Measurements from ENCODE around the gene OR12D2.

The OR12D2 gene

GRCh38 chr6:29399525-29399924 is 4.1 kb downstream of the OR12D2 start:
- no peak for DNase-seq (ENCODE audit: extremely low read depth, low read depth)
- no peak for TF ChIP-seq CTCF (IDR thresholded peaks at IDR 0.05; ENCODE audit: low read depth, low read length)

GRCh38 chr6:29403801-29404200 is 8.4 kb downstream of the OR12D2 start:
- TF ChIP-seq CTCF (IDR thresholded peaks at IDR 0.05; ENCODE audit: low read depth, low read length) = no peak

GRCh38 chr6:29414588-29414987 is 19.2 kb downstream of the OR12D2 start, which contains the start of gene OR12D1:
OR12D1 (plus strand) TSS chr6:29414928.
- DNase-seq (ENCODE audit: extremely low read depth, low read depth) = no peak
- no peak for TF ChIP-seq CTCF (IDR thresholded peaks at IDR 0.05; ENCODE audit: low read depth, low read length)

More at GRCh38 chr6:29403801-29404200, 8.4 kb downstream of the OR12D2 start:
- no peak for DNase-seq (ENCODE audit: extremely low read depth, low read depth)

GRCh38 chr6:29419516-29419915 is 24.1 kb downstream of the OR12D2 start:
- DNase-seq (ENCODE audit: extremely low read depth, low read depth) = no peak
- TF ChIP-seq CTCF (IDR thresholded peaks at IDR 0.05; ENCODE audit: low read depth, low read length) = no peak

GRCh38 chr6:29424168-29424567 is 28.7 kb downstream of the OR12D2 start:
- DNase-seq (ENCODE audit: extremely low read depth, low read depth) = no peak
- no peak for TF ChIP-seq CTCF (IDR thresholded peaks at IDR 0.05; ENCODE audit: low read depth, low read length)

GRCh38 chr6:29424575-29424974 is 29.1 kb downstream of the OR12D2 start:
- TF ChIP-seq CTCF (IDR thresholded peaks at IDR 0.05; ENCODE audit: low read depth, low read length) = no peak

GRCh38 chr6:29425075-29425474 is 29.6 kb downstream of the OR12D2 start:
- DNase-seq (ENCODE audit: extremely low read depth, low read depth) = no peak
- TF ChIP-seq CTCF (IDR thresholded peaks at IDR 0.05; ENCODE audit: low read depth, low read length) = no peak

More at GRCh38 chr6:29424575-29424974, 29.1 kb downstream of the OR12D2 start:
- DNase-seq (ENCODE audit: extremely low read depth, low read depth) = no peak

All from AG09319 (cell line).